GM18861 (cell line): ENCODE results near the gene PTPRN2.
"Not testable (repeated sequence)": the region's sequence is repeated elsewhere in the genome, so short reads cannot be mapped to it uniquely, and the experiment has no call there.

Source experiments
- ATAC-seq: cut with Tn5 transposase; IDR thresholded peaks from one replicate; pipeline ENCODE4 v1.9.1; 2021; ENCODE audit not compliant: unreplicated experiment

The PTPRN2 gene

GRCh38 chr7:158587162-158588084, at the start of gene PTPRN2:
TSS of gene PTPRN2 (minus strand) at chr7:158587823.
- ATAC-seq = no peak

- ATAC-seq = peak; percentile 84
These were observed 45.7 kb upstream of the PTPRN2 start for GRCh38 chr7:158633055-158633956.

- no peak for ATAC-seq
These were observed 44.1 kb upstream of the PTPRN2 start for GRCh38 chr7:158631574-158632195.

DNA sequence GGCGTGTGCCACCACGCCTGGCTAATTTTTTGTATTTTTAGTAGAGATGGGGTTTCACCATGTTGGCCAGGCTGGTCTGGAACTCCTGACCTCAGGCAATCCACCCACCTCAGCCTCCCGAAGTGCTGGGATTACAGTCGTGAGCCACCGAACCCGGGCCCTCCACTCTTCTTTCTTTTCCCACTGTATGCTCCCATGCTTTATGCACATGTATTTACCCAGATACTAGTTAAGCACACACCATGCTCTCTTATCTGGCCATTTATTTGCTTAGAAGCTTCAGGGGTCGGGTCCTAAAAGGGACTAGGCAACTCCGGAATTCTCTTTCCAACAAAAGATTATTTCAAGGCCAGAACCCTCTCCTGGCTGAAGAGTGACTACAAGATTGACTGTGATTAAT, 38.7 kb upstream of the PTPRN2 start:
- ATAC-seq = not testable (repeated sequence)

- ATAC-seq = no peak
These were observed 35.6 kb upstream of the PTPRN2 start for GRCh38 chr7:158623241-158623640.

DNA sequence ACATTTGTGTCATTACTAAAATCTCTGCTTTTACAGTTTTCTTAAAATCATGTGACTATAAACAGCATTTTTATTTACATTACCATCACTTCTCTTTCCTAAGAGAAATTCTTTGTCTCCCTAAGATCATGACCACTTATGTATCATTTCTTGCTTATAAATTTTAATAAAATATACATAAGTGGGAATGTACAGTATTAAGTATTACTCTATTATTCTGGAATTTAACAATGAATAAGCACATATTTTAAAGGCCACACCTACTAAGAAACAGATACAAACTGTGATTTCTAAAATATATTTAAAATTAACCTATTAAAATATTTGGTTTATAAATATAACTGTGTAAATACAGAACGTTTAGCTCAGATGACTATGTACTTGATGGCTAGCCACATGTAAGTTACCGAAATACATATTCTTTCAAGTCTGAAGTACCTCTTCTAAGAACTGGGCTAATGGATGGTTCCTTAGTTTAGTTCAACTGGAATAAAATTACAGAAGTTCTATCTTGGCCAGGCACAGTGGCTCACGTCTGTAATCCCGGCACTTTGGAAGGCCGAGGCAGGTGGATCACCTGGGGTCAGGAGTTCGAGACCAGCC, 33.3 kb upstream of the PTPRN2 start:
- no peak for ATAC-seq

DNA sequence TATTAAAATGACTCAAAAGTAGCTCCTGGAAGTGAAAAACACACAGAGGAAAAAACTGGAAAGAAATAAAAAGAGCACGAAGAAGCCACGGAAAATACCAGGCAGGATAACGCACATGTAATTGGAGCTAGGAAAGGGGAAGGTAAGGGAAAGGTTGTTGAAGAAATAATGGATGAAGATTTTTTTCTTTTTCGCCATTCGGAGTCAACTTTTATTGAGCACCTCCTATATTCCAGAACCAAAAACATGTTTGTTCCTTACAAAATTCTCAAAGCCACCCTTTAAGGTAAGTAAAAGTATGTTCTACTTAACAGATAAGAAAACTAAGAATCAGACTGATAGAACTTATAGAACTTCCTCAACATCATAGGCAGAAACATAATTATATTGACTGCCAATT, 32.8 kb upstream of the PTPRN2 start:
- ATAC-seq = no peak

- no peak for ATAC-seq
These were observed 31.1 kb upstream of the PTPRN2 start for GRCh38 chr7:158618745-158619140.

- no peak for ATAC-seq
These were observed 30.1 kb upstream of the PTPRN2 start for GRCh38 chr7:158617737-158618128.

GRCh38 chr7:158616050-158616449, 28.4 kb upstream of the PTPRN2 start:
- no peak for ATAC-seq

DNA sequence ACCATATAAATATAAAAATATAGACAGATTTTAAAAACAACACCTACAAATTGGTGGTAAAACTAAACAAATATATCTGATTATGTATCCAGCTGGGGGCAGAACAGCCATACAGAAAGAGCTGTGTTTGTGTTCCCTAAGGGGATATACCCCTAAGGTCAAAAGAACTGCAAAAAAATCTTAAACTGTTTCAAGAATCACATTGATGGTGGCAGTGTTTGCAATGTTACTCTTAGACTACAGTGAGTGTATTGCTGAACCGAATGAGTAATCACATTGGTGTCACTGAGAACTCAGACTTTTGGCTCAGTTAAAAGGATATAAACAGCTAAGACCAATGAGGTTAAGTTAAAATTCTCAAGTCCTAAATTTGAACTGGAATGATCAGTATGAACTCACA, 27.1 kb upstream of the PTPRN2 start:
- ATAC-seq = no peak

DNA sequence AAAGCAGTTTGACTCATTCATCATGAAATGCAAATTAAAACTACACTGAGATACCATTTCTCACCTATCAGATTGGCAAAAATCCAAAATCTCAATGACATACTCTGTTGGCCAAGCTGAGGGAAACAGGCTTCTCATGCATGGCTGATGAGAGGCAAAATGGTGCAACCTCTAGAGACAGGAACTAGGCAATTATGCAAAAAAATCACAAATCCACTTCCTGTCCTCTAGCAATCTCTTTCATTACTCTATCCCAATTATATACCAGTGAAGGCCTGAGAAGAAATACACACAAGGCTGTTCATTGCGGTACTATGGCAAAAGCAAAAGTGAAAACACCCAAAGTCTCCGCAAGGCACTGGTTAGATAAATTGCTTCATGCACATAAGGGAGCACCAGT, 25.9 kb upstream of the PTPRN2 start:
- ATAC-seq = peak; percentile 94

DNA sequence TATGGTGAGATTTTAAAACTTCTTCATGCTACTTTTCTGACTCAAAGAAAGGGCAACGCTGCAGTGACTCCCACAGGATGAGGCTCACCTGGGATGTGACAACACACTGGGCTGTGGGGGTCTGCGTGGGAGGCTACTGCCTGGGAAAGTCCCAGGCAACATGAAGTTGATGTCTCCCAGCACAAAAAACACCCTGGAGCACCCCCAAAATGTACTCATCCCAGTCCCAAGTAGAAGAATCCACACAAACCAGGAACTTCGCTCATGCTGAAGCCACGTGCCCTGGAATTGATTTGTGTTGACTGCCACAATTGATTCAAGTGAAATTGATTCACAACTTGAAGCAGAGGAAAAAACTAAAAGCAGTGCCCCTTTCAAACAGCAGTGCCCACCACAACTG, 24.9 kb upstream of the PTPRN2 start:
- no peak for ATAC-seq

DNA sequence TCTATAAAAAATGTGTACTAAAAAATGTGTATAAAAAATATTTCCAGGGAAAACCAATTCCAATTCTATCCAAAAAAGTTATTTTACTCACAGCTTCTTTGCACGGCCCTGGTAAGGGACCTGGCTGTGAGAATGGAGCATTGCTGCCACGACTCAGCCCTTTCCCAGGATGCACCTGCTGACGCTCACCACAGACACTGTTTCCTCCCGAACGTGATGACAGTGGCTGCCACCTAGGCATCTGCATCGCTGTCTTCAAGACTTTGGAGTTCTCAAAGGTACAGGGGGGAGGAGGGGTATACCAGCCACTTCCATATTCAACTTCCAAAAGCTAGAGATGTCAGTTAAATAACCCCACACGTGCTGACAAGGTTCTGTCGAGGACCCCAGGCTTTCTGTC, 23.9 kb upstream of the PTPRN2 start:
- no peak for ATAC-seq

- no peak for ATAC-seq
These were observed 21.8 kb upstream of the PTPRN2 start for GRCh38 chr7:158609313-158609974.

DNA sequence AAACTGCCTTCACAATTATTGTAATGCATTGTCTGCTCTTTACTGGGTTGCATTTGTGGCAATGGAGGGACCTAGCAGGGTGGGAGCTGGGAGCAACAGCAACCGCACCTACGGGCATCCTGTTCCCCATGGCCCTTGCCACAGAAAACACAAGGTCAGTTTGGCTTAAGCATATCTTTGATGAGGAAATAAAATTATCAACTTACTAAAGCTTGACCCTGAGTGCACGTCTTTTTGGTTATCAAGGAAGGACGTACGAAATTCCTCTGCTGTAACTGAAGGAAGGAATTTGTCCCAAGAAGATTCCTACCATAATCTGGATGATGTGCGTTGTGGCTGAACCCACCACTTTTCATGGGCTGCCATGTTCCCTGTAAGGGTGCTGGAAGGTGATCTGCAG, 19.9 kb upstream of the PTPRN2 start:
- no peak for ATAC-seq

DNA sequence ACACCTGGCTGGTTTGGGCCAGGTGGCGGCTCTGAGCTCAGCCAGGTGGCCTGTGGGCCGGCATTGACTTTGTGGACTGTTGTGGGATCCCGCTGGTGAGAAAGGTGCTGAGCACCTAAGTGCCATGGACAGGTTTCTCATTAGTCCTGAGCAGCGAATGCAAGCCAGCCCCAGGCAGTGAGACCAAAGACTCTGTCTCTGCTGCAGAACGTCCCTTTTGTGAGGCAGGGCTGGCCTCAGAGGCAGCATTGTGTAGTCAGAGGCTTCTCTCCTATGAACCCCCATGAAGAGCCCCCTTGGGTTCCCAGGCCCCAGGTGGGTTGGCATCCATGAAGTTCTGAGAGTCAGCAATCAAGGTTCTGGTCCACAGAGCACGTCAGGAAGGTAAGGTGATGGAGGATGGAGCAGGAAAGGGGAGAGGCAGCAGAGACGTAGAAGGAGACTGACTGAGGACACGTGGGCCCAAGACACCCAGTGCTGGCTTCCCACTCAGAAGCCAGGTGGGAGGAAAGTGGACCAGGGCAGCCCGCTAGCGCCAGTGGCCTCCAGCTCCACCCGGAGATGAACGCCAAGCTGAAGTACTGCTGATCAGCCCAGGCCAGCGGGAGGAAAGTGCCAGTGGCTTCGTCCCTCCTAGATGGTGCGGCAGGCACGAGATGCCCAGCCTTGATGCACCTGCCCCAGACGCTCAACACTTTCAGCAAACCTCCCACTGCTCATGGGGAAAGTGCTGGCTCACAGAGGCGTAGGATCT, 19.2 kb upstream of the PTPRN2 start:
- no peak for ATAC-seq

- no peak for ATAC-seq
These were observed 18.5 kb upstream of the PTPRN2 start for GRCh38 chr7:158606129-158606528.
